WI38 (cell line): ENCODE data around the gene SPOCK1.

ENCODE experiments used
- H3K4me3 ChIP-seq: 2 replicates; pipeline ENCODE4 v1.5.1; 2011; ENCODE audit warnings: low read depth, mild to moderate bottlenecking, control low read depth, low read length
- TF ChIP-seq, protein P1 (sequence below): IDR thresholded peaks from 2 replicates; pipeline ENCODE4 v1.5.1; 2012; ENCODE audit warnings: low read depth, mild to moderate bottlenecking, control low read depth, low read length

Gene SPOCK1

DNA sequence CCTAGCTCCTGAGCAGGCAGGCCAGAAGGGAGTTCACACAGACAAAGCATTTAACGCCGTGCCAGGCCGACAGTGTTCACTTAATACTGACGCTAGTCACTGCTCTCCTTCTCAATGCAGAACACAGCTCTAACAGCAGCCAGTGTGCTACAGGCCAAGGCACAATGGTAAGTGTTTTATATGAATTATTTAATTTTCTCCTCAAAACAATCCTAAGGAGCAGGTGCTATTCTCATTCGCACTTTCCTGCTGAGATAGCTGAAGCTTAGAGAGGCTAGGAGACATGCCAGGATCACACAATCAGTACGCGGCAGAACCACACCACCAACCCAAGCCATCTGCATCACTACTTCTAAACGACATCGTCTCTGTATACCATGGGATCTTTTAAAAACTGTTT lies 170.7 kb downstream of the SPOCK1 start:
- TF ChIP-seq, protein P1, sequence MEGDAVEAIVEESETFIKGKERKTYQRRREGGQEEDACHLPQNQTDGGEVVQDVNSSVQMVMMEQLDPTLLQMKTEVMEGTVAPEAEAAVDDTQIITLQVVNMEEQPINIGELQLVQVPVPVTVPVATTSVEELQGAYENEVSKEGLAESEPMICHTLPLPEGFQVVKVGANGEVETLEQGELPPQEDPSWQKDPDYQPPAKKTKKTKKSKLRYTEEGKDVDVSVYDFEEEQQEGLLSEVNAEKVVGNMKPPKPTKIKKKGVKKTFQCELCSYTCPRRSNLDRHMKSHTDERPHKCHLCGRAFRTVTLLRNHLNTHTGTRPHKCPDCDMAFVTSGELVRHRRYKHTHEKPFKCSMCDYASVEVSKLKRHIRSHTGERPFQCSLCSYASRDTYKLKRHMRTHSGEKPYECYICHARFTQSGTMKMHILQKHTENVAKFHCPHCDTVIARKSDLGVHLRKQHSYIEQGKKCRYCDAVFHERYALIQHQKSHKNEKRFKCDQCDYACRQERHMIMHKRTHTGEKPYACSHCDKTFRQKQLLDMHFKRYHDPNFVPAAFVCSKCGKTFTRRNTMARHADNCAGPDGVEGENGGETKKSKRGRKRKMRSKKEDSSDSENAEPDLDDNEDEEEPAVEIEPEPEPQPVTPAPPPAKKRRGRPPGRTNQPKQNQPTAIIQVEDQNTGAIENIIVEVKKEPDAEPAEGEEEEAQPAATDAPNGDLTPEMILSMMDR = no peak
- H3K4me3 ChIP-seq = no peak overlapping the region

DNA sequence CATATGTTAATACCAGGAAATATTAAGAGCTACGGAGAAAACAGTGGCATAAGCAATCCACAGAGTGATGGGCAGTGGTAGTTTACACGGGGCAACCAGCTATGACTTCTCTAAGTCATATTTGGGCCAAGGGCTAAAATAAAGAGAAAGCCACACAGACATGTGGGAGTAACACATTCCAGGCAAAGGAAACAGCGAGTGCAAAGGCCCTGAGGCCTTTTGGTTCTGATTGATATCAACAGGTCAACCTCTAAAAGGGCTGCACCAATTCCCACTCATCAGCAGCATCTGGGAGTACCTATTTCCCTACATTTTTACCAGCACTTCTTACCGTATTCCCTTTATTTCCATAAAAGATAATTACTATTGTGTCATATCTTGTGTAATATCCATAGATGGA lies 173.4 kb downstream of the SPOCK1 start:
- no peak overlapping the region for H3K4me3 ChIP-seq
- TF ChIP-seq, protein P1 = no peak

DNA sequence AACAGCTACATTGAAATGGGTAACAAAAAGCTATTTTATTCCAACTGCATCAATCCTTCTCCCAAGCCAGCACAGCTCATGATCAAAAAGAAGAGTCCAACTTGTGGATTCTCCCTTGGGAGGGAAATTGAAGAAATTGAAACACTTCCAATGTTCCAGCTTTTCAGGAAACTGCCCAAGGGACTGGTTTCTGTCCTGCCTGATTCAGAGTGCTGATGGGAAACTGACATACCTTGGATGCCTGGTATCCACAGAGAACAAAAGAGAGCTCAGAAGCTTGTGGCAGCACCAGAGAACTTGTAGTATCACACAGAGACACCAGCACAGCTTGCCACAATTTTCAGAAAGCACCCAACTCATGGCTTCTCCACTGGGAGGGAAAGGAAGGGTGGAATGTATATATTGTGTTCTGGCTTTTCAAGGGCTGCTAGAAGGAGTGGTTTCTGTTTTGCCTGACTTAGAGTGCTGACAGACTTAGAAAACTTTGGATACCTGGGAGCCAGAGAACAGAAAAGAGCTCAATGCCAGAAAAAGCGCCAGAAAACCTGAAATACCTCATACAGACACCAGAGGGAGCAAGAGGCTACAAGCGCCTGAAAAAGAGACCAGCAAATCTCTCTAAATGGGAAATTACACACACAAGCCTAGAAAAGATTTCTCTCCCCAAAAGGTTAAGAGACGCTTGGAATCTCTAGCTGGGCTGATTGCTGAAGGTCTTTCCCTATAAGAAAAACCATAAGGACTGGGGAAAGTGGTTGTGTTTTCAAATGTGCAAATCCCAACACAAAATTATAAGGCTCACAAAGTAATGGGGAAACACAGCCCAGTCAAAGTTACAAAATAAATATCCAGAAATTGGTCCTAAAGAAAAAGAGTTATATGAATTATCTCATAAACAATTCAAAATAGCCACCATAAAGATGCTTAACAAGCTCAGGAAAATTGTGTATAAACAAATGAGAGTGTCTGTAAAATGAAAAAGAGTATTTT lies 178.8 kb downstream of the SPOCK1 start:
- H3K4me3 ChIP-seq = no peak overlapping the region

DNA sequence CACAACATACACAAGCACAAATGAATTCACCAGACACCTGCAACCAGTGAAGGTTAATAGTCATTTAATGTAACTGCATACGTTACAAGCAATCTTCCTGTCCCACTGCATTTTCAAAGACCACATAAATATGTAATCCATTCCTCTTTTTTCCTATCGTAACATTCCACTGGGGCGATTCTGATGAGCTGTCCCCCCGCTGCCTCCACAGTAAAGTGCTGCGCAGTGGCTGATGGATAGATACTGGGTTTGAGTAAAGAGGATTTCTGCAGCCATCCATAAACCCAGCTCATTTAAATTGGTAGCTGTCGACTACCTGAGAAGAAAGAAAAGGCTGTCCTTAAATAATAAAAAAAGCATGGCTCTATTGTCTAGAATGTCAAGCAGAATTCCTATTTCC lies 181.1 kb downstream of the SPOCK1 start:
- no peak overlapping the region for H3K4me3 ChIP-seq
- TF ChIP-seq, protein P1 = no peak

More for the DNA sequence above, 178.8 kb downstream of the SPOCK1 start:
- TF ChIP-seq, protein P1 = peak; percentile 80

DNA sequence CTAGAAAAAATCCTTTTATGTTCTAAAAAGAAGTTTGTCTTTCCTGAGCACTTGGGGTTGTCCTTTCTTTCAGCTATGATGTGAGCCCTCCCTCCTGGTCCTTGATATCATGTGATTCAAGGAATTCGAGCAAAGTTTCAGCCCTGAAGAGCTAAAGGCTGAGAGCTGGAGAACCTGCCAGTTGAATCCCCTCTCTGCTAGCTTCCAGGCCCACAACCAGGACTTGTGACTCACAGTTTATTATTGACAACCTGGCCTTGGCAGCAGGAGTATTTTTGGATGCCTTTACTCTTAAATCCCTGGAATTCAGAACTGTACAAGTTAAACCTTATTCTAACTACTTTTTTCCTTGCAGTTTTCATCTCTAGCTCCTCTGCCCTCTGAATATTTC lies 182.8 kb downstream of the SPOCK1 start:
- H3K4me3 ChIP-seq = no peak overlapping the region
- TF ChIP-seq, protein P1 = no peak

DNA sequence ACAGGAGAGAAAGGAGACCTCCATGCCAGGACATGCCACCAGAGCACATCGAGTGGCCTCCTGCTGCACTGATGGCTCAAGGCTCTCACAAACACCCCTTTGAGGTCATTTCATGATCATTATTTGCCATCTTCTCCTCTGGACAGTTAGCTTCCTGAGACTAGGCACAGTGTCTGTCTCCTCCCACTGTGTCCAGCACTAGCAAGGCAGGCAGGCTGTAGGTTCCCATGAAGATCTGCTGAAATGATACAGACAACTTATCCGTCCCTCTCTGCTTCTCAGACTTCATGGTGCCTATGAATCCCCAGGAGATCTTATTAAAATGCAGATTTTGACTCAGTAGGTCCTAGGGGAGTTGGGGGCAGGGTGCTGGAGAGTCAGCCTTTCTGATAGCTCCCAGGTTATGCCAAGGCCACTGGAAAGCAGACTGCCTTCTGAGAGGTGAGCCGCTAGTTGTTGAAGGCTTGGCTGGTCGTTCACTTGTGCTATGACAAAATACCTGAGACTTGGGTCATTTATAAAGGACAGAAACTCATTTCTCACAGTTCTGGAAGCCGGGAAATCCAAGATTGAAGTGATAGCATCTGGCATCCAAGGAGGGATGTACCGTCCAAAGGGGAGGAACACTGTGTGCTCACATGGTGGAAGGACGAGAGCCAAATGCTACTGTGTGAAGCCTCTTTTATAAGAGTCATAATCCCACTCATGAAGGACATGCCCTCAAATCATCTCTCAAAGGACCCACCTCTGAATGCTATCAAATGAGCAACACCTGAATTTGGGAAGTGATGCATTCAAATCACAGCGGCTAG lies 183.4 kb downstream of the SPOCK1 start:
- TF ChIP-seq, protein P1 = no peak
- H3K4me3 ChIP-seq = no peak overlapping the region
